Activated CD8-positive, alpha-beta memory T cell treated with anti-CD3 and anti-CD28 coated beads for 4 hours (primary cell): ENCODE results near the gene MRLN.

Experiments used
- DNase-seq, 2 donors: peaks; one replicate each; pipeline ENCODE4 v3.0.0-alpha.2; 2020; ENCODE audit warnings: low read depth in 2 of 2

MRLN gene

GRCh38 chr10:59706851-59707797, 46.1 kb downstream of the MRLN start:
- no peak for DNase-seq

GRCh38 chr10:59705931-59706330, 47.3 kb downstream of the MRLN start:
- no peak for DNase-seq

- no peak for DNase-seq
Measured at GRCh38 chr10:59704630-59705029, 48.6 kb downstream of the MRLN start.

- no peak for DNase-seq
Measured at GRCh38 chr10:59702347-59702746, 50.9 kb downstream of the MRLN start.

- DNase-seq, result no peak
Measured at GRCh38 chr10:59700709-59701108, 52.5 kb downstream of the MRLN start.

GRCh38 chr10:59698326-59698725, 54.9 kb downstream of the MRLN start:
- DNase-seq, result no peak

GRCh38 chr10:59695637-59696036, 57.6 kb downstream of the MRLN start:
- DNase-seq, result no peak

- no peak for DNase-seq
Measured at GRCh38 chr10:59694936-59695335, 58.3 kb downstream of the MRLN start.

- no peak for DNase-seq
Measured at GRCh38 chr10:59692113-59692512, 61.1 kb downstream of the MRLN start.

GRCh38 chr10:59688921-59689351, 64.3 kb downstream of the MRLN start:
- no peak for DNase-seq

- no peak for DNase-seq
Measured at GRCh38 chr10:59687657-59688056, 65.6 kb downstream of the MRLN start.
